HG02885 (cell line): ENCODE results near the gene SRD5A1.

Experiments used
- ATAC-seq: cut with Tn5 transposase; IDR thresholded peaks from one replicate; pipeline ENCODE4 v1.9.1; 2021; ENCODE audit warnings: mild to moderate bottlenecking; ENCODE audit not compliant: unreplicated experiment, poor library complexity

SRD5A1 gene

DNA sequence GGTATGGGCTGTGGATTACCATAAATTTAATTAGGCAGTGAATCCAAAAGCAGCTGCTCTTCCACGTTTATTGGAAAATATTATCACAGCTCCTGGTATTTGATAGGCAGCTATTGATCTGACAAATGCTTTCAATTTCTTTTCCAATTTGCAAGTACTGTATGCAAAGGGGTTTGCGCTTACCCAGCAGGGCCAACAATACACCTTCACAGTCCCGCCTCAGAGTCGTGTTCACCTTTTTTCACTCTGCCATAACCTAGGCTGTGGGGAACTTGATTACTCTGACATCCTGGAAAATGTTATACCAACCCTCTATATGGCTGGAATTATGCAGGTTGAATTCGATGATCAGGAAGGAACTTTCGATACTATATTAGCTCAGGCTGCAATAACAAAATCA lies 47.7 kb downstream of the SRD5A1 start:
- ATAC-seq, result no peak

- ATAC-seq, result no peak
Measured at GRCh38 chr5:6681682-6682081, 48.4 kb downstream of the SRD5A1 start.

GRCh38 chr5:6682239-6682638 lies 49.0 kb downstream of the SRD5A1 start:
- no peak for ATAC-seq

DNA sequence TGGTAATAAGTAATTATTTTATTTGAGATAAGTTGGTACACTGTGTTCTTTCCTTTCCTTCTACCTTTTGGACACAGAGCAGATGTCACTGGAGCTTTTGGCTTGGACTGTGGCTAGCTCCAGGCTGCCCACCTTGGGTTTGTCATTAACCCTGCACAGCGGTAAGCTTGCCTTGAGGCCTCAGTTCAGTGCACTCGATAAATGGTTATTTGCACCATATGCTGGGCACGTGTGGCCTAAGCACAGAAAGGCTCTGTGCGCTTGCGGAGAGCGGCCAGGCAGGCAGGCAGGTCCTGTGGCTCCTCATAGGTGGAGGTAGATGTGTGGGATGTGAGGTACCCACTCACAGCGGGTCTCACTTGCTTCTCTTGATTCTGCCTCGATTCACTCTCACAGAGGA lies 50.0 kb downstream of the SRD5A1 start:
- ATAC-seq, result no peak

- ATAC-seq, result no peak
Measured at GRCh38 chr5:6684075-6684474, 50.8 kb downstream of the SRD5A1 start.

- ATAC-seq, result no peak
Measured at GRCh38 chr5:6686501-6686900, 53.3 kb downstream of the SRD5A1 start.

- ATAC-seq, result no peak
Measured at GRCh38 chr5:6686915-6687409, 53.7 kb downstream of the SRD5A1 start.

GRCh38 chr5:6687505-6687904 lies 54.3 kb downstream of the SRD5A1 start:
- ATAC-seq, result no peak

DNA sequence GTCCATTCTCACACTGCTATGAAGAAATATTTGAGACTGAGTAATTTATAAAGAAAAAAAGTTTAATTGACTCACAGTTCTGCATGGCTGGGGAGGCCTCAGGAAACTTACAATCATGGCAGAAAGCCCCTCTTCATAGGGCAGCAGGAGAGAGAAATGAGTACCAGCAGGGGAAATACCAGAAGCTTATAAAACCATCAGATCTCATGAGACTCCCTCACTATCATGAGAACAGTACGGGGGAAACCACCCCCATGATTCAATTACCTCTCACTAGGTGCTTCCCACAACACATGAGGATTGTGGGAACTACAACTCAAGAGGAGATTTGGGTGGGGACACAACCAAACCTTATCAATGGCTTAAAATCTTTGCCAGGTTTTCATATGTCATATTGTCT lies 59.7 kb downstream of the SRD5A1 start:
- ATAC-seq, result no peak

GRCh38 chr5:6698696-6699095 lies 65.5 kb downstream of the SRD5A1 start:
- no peak for ATAC-seq

DNA sequence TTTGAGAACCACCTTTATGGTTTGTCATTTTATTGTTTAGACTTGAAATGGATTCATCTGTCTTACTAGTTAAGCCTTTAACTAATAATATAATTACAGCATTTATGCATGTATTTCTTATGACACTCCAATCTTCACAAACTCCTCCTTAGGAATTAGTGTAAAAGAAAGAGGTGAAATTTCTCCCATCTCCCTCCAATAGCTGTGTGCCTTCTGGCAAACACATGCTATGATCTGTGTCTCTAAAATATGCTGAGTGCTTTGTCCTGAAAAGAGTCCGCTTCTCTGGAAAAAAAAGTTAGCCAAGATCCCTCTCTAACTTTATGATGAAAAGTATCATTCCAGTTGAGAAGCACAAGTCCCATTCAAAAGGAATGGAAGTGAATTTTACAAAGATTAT lies 66.1 kb downstream of the SRD5A1 start:
- no peak for ATAC-seq

DNA sequence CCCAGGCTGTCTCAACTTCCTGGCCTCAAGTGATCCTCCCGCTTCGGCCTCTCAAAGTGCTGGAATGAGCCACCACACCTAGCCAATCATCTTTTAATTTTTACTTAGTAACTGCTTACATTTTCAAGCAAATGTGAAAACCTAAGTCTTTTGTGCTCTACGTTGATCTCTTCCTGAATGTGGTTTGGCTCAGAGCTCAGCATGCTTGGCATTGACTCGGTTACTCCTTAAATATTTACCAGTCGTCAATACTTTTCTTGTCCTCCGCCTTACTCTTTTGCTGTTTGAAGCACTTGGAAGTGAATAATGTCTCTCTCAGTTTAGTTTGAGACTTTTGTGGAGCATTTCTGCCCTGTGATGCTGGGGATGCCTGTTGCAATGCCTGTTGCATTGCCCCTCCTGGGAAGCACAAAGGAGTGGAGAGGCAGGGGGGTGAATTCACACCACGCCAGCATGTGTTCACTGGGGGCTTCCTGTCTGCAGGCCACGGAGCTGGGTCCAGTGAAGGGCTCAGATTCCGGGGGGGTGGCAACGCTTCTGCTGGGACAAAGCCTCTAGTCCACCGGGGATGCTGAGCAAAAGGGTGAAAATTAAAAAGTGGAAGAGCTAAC lies 66.9 kb downstream of the SRD5A1 start:
- no peak for ATAC-seq

- no peak for ATAC-seq
Measured at GRCh38 chr5:6700685-6701355, 67.6 kb downstream of the SRD5A1 start.

DNA sequence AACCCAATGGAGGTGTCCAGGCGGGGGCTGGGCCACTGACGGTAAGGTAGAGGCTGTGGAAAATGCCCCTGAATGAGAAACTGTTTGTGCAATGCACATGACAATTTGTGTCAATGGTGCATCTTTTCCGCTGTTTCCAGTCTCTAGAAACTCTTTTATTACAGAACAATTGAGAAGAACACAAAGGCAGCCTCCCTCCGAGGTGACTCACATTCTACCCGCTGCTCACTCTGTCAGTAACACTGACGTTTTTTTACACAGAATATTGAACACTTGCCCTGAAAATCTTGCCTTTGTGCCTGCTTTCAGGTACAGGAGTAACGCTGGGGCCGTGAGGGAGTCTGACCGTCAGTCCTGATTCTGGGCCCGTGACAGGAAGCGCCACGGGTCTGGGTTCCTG lies 68.3 kb downstream of the SRD5A1 start:
- no peak for ATAC-seq

DNA sequence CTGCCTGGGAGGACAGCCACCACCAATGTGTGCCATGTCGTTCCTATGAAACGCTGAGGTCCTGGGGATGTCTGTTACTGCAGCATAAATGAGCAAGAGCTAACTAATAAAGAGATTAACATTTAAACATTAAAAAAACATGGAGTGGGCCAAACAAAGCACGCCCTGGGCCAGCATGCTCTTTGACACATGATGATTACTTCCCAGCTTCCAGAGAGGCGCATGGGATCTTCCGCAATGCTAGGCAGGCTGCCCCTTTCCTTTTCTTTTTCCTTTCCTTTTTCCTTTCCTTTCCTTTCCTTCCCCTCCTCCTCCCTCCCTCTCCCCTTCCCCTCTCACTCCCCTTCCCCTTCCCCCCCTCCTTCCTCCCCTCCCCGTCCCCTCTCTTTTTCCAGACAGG lies 69.4 kb downstream of the SRD5A1 start:
- ATAC-seq, result no peak

DNA sequence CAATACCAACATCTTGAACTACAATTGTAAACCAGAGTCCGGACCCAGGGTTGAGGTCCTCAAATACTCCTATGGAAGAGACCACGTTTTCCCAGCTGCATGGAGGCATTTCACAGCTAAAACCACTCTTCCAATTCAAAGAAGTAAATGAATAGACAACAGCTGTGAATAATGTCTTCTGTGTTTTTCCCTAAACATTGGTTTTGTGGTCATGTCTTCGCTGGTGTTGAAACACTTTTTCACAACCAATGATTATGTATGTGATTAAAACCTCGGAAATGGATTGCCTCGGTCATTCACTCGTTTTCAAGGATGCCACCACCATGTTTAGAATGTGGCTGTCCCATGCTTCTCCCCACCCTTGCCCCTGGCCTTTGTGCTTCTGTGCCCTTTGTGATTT lies 70.6 kb downstream of the SRD5A1 start:
- ATAC-seq, result no peak

DNA sequence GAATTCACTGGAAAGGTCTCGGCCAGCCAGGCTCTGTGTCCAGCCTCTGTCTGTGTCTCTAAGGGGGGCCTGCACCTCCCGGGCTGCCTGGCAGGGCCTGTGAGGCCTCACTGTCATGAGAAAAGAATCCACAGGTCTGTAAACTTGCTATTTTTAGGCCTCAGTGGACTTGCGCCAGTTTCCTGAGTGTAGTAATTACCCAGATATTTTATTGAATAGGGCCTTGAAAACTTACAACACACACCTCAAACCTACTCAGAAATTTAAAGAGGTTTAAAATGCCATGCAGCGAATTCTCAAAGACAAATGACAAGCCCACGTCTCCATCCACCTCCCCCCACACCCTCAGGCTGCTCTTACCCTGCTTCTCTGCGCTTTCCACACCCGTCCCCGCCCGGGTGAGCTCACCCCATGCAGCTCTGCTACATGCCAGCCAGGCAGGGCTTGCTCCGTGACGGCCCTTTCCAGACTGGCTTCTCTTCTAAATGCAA lies 71.2 kb downstream of the SRD5A1 start:
- no peak for ATAC-seq

DNA sequence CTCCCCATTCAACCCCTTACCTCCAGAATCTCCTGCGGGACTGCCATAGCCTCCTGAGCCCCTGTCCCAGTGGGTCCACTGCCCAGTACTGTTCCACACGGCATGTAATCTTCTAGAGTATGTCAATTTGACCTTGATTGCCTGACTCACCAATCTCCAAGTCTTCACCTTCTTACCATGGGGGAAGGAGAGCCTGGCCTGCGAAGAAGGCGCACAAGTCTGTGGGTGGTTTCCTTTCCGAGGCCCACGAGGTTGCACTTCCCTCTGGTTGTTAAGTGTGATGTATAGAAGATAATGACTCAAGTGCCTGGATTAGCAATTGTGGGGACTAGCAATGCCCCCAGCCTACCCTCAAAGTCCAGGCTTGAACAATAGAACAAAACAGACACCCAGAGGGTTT lies 71.8 kb downstream of the SRD5A1 start:
- ATAC-seq, result peak; percentile 91

DNA sequence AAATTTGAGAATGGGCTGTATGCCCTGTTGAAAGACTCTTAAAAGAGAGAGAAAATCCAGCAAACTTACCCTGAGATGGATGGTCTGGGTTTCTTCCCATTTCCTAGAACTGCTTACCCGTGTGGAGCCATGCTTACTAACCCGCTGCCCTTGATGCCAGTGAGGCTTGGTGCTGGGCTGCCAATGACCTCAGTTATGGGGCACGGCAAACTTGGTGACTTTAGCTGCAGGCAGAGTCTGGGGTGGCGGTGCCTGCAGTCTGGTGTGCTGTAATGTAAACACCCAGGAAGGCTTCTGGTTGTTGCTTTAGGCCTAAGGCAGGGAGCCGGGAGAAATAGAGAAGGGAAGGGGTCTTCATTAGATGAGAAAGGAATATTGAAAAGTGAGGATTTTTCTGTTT lies 72.7 kb downstream of the SRD5A1 start:
- no peak for ATAC-seq

- ATAC-seq, result no peak
Measured at GRCh38 chr5:6707852-6708251, 74.6 kb downstream of the SRD5A1 start.

- no peak for ATAC-seq
Measured at GRCh38 chr5:6708814-6709213, 75.6 kb downstream of the SRD5A1 start.

- ATAC-seq, result no peak
Measured at GRCh38 chr5:6710070-6710469, 76.8 kb downstream of the SRD5A1 start.
